ENCODE data around the gene LRFN5.

LRFN5 gene

DNA sequence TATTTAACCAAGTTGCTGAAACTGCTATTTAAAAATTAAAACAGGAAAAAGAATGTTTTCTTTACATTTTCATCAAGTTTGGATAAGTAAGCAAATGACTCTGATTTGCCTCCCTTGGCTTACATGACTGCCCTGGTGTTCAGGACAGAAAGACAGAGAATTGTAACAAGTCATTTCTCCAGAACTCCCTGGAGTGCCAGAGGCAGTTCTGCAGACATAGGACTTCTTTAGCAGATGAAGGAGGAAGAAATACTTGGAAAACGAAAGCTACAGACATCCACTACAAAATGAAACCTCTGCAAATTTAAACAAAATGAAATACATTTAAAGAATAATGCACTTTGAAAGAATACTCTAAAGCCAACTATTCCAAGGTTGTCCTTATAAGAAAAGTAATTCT is 253.9 kb downstream of the LRFN5 start:
- H3K9me3 ChIP-seq (ENCODE audit: insufficient read depth, low read depth, low read length) = no peaks in the 10 kb centered on the region
- no peak overlapping the region for H3K4me3 ChIP-seq (ENCODE audit: low read length, poor library complexity, severe bottlenecking)
- H3K79me2 ChIP-seq (ENCODE audit: insufficient read depth, low read length) = no peaks in the 10 kb centered on the region
- H3K4me2 ChIP-seq (ENCODE audit: low read depth, low read length, poor library complexity, severe bottlenecking) = no peak overlapping the region
- H2AFZ ChIP-seq (ENCODE audit: low read length) = no peak overlapping the region
- no peak for TF ChIP-seq CTCF (conservative IDR thresholded peaks at IDR 0.05; ENCODE audit: low read length)
- no peak for TF ChIP-seq EZH2phosphoT487 (IDR thresholded peaks at IDR 0.05; ENCODE audit: borderline replicate concordance)
- H3K4me1 ChIP-seq (ENCODE audit: insufficient read depth, low read length, poor library complexity, severe bottlenecking) = no peaks in the 10 kb centered on the region
- H3K9ac ChIP-seq (ENCODE audit: low read depth, low read length, poor library complexity, severe bottlenecking) = no peak overlapping the region
- no peaks in the 10 kb centered on the region for H4K20me1 ChIP-seq (ENCODE audit: insufficient read depth, low read length, poor library complexity, severe bottlenecking)
- no peaks in the 10 kb centered on the region for H3K36me3 ChIP-seq (ENCODE audit: insufficient read depth, low read length)
- H3F3A ChIP-seq (ENCODE audit: low read depth) = no peaks in the 10 kb centered on the region
- no peaks in the 10 kb centered on the region for H3K9me2 ChIP-seq (replicated peaks; ENCODE audit: low read depth, low read length)
- H3K27me3 ChIP-seq (ENCODE audit: insufficient read depth, low read length, poor library complexity, severe bottlenecking) = no peaks in the 10 kb centered on the region

GRCh38 chr14:41865894-41866293 is 259.2 kb downstream of the LRFN5 start:
- H4K20me1 ChIP-seq (ENCODE audit: insufficient read depth, low read length, poor library complexity, severe bottlenecking) = no peaks in the 10 kb centered on the region
- H2AFZ ChIP-seq (ENCODE audit: low read length) = no peak overlapping the region
- no peaks in the 10 kb centered on the region for H3K4me1 ChIP-seq (ENCODE audit: insufficient read depth, low read length, poor library complexity, severe bottlenecking)
- no peak overlapping the region for H3K9ac ChIP-seq (ENCODE audit: low read depth, low read length, poor library complexity, severe bottlenecking)
- no peaks in the 10 kb centered on the region for H3K36me3 ChIP-seq (ENCODE audit: insufficient read depth, low read length)
- no peaks in the 10 kb centered on the region for H3F3A ChIP-seq (ENCODE audit: low read depth)
- H3K9me2 ChIP-seq (replicated peaks; ENCODE audit: low read depth, low read length) = no peaks in the 10 kb centered on the region
- no peaks in the 10 kb centered on the region for H3K27me3 ChIP-seq (ENCODE audit: insufficient read depth, low read length, poor library complexity, severe bottlenecking)
- H3K79me2 ChIP-seq (ENCODE audit: insufficient read depth, low read length) = no peaks in the 10 kb centered on the region
- H3K9me3 ChIP-seq (ENCODE audit: insufficient read depth, low read depth, low read length) = no peaks in the 10 kb centered on the region
- no peak overlapping the region for H3K4me2 ChIP-seq (ENCODE audit: low read depth, low read length, poor library complexity, severe bottlenecking)
- no peak for TF ChIP-seq CTCF (conservative IDR thresholded peaks at IDR 0.05; ENCODE audit: low read length)
- TF ChIP-seq EZH2phosphoT487 (IDR thresholded peaks at IDR 0.05; ENCODE audit: borderline replicate concordance) = no peak
- no peak overlapping the region for H3K4me3 ChIP-seq (ENCODE audit: low read length, poor library complexity, severe bottlenecking)

DNA sequence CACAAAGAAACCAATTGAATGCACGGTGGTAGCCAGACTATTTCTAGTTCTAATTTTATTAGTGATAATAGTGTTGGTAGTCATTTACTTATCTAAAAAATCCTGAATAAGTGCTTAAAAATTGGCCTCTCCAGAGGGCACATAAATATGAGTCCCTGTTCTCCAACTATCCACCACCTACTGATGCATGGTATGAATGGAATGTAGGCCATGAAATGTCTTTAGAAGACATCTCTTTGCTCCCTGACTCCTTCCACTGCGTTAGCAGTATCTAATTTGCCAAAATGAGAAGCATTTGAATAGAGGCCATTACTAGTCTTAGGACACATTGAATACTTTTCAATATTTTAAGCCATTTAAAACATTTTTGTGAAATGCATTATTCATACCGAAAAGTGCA is 261.7 kb downstream of the LRFN5 start:
- no peak overlapping the region for H3K4me2 ChIP-seq (ENCODE audit: low read depth, low read length, poor library complexity, severe bottlenecking)
- H2AFZ ChIP-seq (ENCODE audit: low read length) = no peak overlapping the region
- no peaks in the 10 kb centered on the region for H3K4me1 ChIP-seq (ENCODE audit: insufficient read depth, low read length, poor library complexity, severe bottlenecking)
- H4K20me1 ChIP-seq (ENCODE audit: insufficient read depth, low read length, poor library complexity, severe bottlenecking) = no peaks in the 10 kb centered on the region
- TF ChIP-seq EZH2phosphoT487 (IDR thresholded peaks at IDR 0.05; ENCODE audit: borderline replicate concordance) = no peak
- no peak for TF ChIP-seq CTCF (conservative IDR thresholded peaks at IDR 0.05; ENCODE audit: low read length)
- no peaks in the 10 kb centered on the region for H3F3A ChIP-seq (ENCODE audit: low read depth)
- no peak overlapping the region for H3K4me3 ChIP-seq (ENCODE audit: low read length, poor library complexity, severe bottlenecking)
- H3K9me2 ChIP-seq (replicated peaks; ENCODE audit: low read depth, low read length) = no peaks in the 10 kb centered on the region
- H3K9me3 ChIP-seq (ENCODE audit: insufficient read depth, low read depth, low read length) = no peaks in the 10 kb centered on the region
- H3K9ac ChIP-seq (ENCODE audit: low read depth, low read length, poor library complexity, severe bottlenecking) = no peak overlapping the region
- no peaks in the 10 kb centered on the region for H3K36me3 ChIP-seq (ENCODE audit: insufficient read depth, low read length)
- no peaks in the 10 kb centered on the region for H3K79me2 ChIP-seq (ENCODE audit: insufficient read depth, low read length)
- H3K27me3 ChIP-seq (ENCODE audit: insufficient read depth, low read length, poor library complexity, severe bottlenecking) = no peaks in the 10 kb centered on the region

All from Loucy (cell line).